ENCODE results near the gene EHD3.

The EHD3 gene

GRCh38 chr2:31227110-31227509 lies 6.8 kb upstream of the EHD3 start:
- TF ChIP-seq CREB1 (IDR thresholded peaks at IDR 0.05; ENCODE audit: low read depth) (no peak), TEAD4 (IDR thresholded peaks at IDR 0.05) (no peak), ZBTB7A (IDR thresholded peaks at IDR 0.05; ENCODE audit: low read depth) (no peak), CEBPB (IDR thresholded peaks at IDR 0.05) (no peak), TAF1 (IDR thresholded peaks at IDR 0.05; ENCODE audit: low read depth) (no peak), MAX (IDR thresholded peaks at IDR 0.05) (no peak), USF1 (IDR thresholded peaks at IDR 0.05) (no peak), REST (IDR thresholded peaks at IDR 0.05; ENCODE audit: low read depth) (no peak)

GRCh38 chr2:31227711-31228125 lies 6.2 kb upstream of the EHD3 start:
- TF ChIP-seq TCF12 (IDR thresholded peaks at IDR 0.05; ENCODE audit: low read depth), result no peak
- TF ChIP-seq NFIC (IDR thresholded peaks at IDR 0.05), result no peak
- TF ChIP-seq REST (IDR thresholded peaks at IDR 0.05; ENCODE audit: low read depth), result no peak
- TF ChIP-seq MAX (IDR thresholded peaks at IDR 0.05), result no peak
- no peak for TF ChIP-seq EP300 (IDR thresholded peaks at IDR 0.05; ENCODE audit: borderline replicate concordance)
- no peak for TF ChIP-seq ZBTB7A (IDR thresholded peaks at IDR 0.05; ENCODE audit: low read depth)
- no peak for TF ChIP-seq USF1 (IDR thresholded peaks at IDR 0.05)
- no peak for TF ChIP-seq CEBPB (IDR thresholded peaks at IDR 0.05)
- no peak for TF ChIP-seq TAF1 (IDR thresholded peaks at IDR 0.05; ENCODE audit: low read depth)
- TF ChIP-seq CREB1 (IDR thresholded peaks at IDR 0.05; ENCODE audit: low read depth), result no peak
- TF ChIP-seq RAD21 (IDR thresholded peaks at IDR 0.05; ENCODE audit: low read depth), result no peak
- TF ChIP-seq YY1 (IDR thresholded peaks at IDR 0.05; ENCODE audit: low read depth), result no peak
- TF ChIP-seq FOXM1 (IDR thresholded peaks at IDR 0.05; ENCODE audit: borderline replicate concordance, low read depth), result no peak
- no peak for TF ChIP-seq EGR1 (IDR thresholded peaks at IDR 0.05)
- no peak for TF ChIP-seq TEAD4 (IDR thresholded peaks at IDR 0.05)

- TF ChIP-seq TEAD4 (IDR thresholded peaks at IDR 0.05), result no peak
These were observed 5.2 kb upstream of the EHD3 start for GRCh38 chr2:31228717-31229116.

- TF ChIP-seq REST (IDR thresholded peaks at IDR 0.05; ENCODE audit: low read depth) (no peak), CREB1 (IDR thresholded peaks at IDR 0.05; ENCODE audit: low read depth) (no peak), RAD21 (IDR thresholded peaks at IDR 0.05; ENCODE audit: low read depth) (no peak), NFIC (IDR thresholded peaks at IDR 0.05) (no peak), MAX (IDR thresholded peaks at IDR 0.05) (no peak), TEAD4 (IDR thresholded peaks at IDR 0.05) (no peak), EP300 (IDR thresholded peaks at IDR 0.05; ENCODE audit: borderline replicate concordance) (no peak), YY1 (IDR thresholded peaks at IDR 0.05; ENCODE audit: low read depth) (no peak), FOXM1 (IDR thresholded peaks at IDR 0.05; ENCODE audit: borderline replicate concordance, low read depth) (no peak), TCF12 (IDR thresholded peaks at IDR 0.05; ENCODE audit: low read depth) (no peak), ZBTB7A (IDR thresholded peaks at IDR 0.05; ENCODE audit: low read depth) (no peak), TAF1 (IDR thresholded peaks at IDR 0.05; ENCODE audit: low read depth) (no peak)
These were observed 3.2 kb upstream of the EHD3 start for GRCh38 chr2:31230751-31231150.
